ENCODE data around the gene ESR2. TPM values are rescaled to one million over a fixed set of nuclear protein-coding genes. Genes with fewer than 3 reads are reported as not detected.
"Not testable (repeated sequence)": the region's sequence is repeated elsewhere in the genome, so short reads cannot be mapped to it uniquely, and the experiment has no call there.

Gene ESR2
- total RNA-seq, 3 donors from 2014 or later, result 0.98 to 2.2 (median 1.5) TPM

DNA sequence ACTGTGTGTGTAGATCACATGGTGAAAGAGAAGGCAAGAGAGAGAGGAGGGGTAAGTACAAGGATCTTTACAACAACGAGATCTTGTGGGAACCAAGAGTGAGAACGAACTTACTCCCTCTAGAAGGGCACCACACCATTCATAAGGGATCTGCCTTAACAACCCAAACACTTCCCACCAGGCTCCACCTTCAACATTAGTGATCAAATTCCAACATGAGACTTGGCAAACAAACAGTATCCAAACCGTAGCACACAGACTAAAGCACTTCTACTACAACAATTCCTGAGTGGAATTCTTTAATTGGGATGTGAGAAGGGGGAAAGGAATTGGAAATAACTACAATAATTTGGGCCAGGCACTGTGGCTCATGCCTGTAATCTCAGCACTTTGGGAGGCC is 35.0 kb upstream of the ESR2 start:
- no peaks in the 10 kb centered on the region for H3K9me3 ChIP-seq
- no peaks in the 10 kb centered on the region for H3K27me3 ChIP-seq
- H3K27ac ChIP-seq, result no peak overlapping the region
- no peak for DNase-seq (ENCODE audit: low spot score in 2 of 2)
- intact Hi-C loops (cut with DNase I; ENCODE audit: low total_unique reads), result no loop called here
- TF ChIP-seq, protein P1, sequence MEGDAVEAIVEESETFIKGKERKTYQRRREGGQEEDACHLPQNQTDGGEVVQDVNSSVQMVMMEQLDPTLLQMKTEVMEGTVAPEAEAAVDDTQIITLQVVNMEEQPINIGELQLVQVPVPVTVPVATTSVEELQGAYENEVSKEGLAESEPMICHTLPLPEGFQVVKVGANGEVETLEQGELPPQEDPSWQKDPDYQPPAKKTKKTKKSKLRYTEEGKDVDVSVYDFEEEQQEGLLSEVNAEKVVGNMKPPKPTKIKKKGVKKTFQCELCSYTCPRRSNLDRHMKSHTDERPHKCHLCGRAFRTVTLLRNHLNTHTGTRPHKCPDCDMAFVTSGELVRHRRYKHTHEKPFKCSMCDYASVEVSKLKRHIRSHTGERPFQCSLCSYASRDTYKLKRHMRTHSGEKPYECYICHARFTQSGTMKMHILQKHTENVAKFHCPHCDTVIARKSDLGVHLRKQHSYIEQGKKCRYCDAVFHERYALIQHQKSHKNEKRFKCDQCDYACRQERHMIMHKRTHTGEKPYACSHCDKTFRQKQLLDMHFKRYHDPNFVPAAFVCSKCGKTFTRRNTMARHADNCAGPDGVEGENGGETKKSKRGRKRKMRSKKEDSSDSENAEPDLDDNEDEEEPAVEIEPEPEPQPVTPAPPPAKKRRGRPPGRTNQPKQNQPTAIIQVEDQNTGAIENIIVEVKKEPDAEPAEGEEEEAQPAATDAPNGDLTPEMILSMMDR (IDR thresholded peaks at IDR 0.05), result no peak
- TF ChIP-seq POLR2A (IDR thresholded peaks at IDR 0.05), result no peak
- TF ChIP-seq POLR2AphosphoS5 (IDR thresholded peaks at IDR 0.05), result no peak
- no peak overlapping the region for H3K4me3 ChIP-seq
- H3K4me1 ChIP-seq, result no peaks in the 10 kb centered on the region
- H3K36me3 ChIP-seq, result no peaks in the 10 kb centered on the region

DNA sequence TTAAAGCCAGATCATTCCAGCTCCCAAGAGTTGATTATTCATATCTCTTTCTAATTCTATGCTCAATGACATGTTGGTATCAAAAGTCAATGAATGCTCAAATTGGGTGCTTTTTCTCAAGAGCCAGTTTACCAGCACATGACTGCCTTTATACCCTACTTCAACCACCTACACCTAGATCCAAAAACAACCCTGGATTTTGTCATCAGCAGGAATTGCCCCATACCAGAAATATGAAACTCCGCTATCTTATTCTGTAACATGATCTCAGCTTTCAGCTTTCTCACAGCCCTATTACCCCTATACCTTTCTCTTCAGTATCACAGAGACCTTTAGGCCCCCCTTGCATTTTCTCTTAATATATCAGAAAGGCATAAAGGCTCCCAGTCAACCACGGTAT is 32.3 kb upstream of the ESR2 start:
- no peak overlapping the region for H3K27ac ChIP-seq
- no peak overlapping the region for H3K4me3 ChIP-seq
- H3K27me3 ChIP-seq, result no peaks in the 10 kb centered on the region
- intact Hi-C loops (cut with DNase I; ENCODE audit: low total_unique reads), result no loop called here
- no peaks in the 10 kb centered on the region for H3K9me3 ChIP-seq
- no peak for DNase-seq (ENCODE audit: low spot score in 2 of 2)
- H3K36me3 ChIP-seq, result no peaks in the 10 kb centered on the region
- TF ChIP-seq POLR2AphosphoS5 (IDR thresholded peaks at IDR 0.05) (no peak), POLR2A (IDR thresholded peaks at IDR 0.05) (no peak)
- TF ChIP-seq, protein P1 (IDR thresholded peaks at IDR 0.05), result no peak
- H3K4me1 ChIP-seq, result no peaks in the 10 kb centered on the region

- Histone ChIP-seq H3K27ac (no peak overlapping the region), H3K27me3 (no peaks in the 10 kb centered on the region), H3K9me3 (no peaks in the 10 kb centered on the region), H3K4me1 (no peaks in the 10 kb centered on the region), H3K4me3 (no peak overlapping the region), H3K36me3 (no peaks in the 10 kb centered on the region)
- TF ChIP-seq POLR2AphosphoS5 (IDR thresholded peaks at IDR 0.05), result no peak
- no peak for TF ChIP-seq POLR2A (IDR thresholded peaks at IDR 0.05)
- TF ChIP-seq, protein P1 (IDR thresholded peaks at IDR 0.05), result no peak
- no peak for DNase-seq (ENCODE audit: low spot score in 2 of 2)
- intact Hi-C loops (cut with DNase I; ENCODE audit: low total_unique reads), result no loop called here
These were observed 30.7 kb upstream of the ESR2 start for GRCh38 chr14:64324895-64325294.

GRCh38 chr14:64324461-64324860 is 30.3 kb upstream of the ESR2 start:
- H3K4me3 ChIP-seq, result no peak overlapping the region
- H3K4me1 ChIP-seq, result no peaks in the 10 kb centered on the region
- DNase-seq (ENCODE audit: low spot score in 2 of 2), result no peak
- H3K36me3 ChIP-seq, result no peaks in the 10 kb centered on the region
- H3K9me3 ChIP-seq, result no peaks in the 10 kb centered on the region
- TF ChIP-seq POLR2AphosphoS5 (IDR thresholded peaks at IDR 0.05), result no peak
- TF ChIP-seq, protein P1 (IDR thresholded peaks at IDR 0.05), result no peak
- no peak for TF ChIP-seq POLR2A (IDR thresholded peaks at IDR 0.05)
- H3K27me3 ChIP-seq, result no peaks in the 10 kb centered on the region
- no peak overlapping the region for H3K27ac ChIP-seq
- intact Hi-C loops (cut with DNase I; ENCODE audit: low total_unique reads), result no loop called here

- H3K4me3 ChIP-seq; H3K36me3 ChIP-seq; H3K27me3 ChIP-seq; H3K27ac ChIP-seq; intact Hi-C loops (cut with DNase I; ENCODE audit: low total_unique reads); H3K9me3 ChIP-seq; DNase-seq (ENCODE audit: low spot score in 2 of 2); H3K4me1 ChIP-seq: not testable (repeated sequence)
These were observed 26.2 kb upstream of the ESR2 start for GRCh38 chr14:64320362-64320761.

GRCh38 chr14:64318695-64319094 is 24.5 kb upstream of the ESR2 start:
- H3K9me3 ChIP-seq; intact Hi-C loops (cut with DNase I; ENCODE audit: low total_unique reads); H3K4me1 ChIP-seq; H3K27me3 ChIP-seq; DNase-seq (ENCODE audit: low spot score in 2 of 2); H3K4me3 ChIP-seq; H3K27ac ChIP-seq; H3K36me3 ChIP-seq: not testable (repeated sequence)

All from breast epithelium (tissue), 4 donors.